Smooth muscle cell (in vitro differentiated cells): ENCODE measurements around the gene NOTUM. TPM values are rescaled to one million over a fixed set of nuclear protein-coding genes. Genes with fewer than 3 reads are reported as not detected.
A peak's percentile ranks its signal among the peaks of the same experiment; 100 is the strongest.

Experiments
- DNase-seq: peaks from one replicate; lab custom pipeline; 2025; ENCODE audit not compliant: unreplicated experiment; lab: John Stamatoyannopoulos, UW
- H2AFZ ChIP-seq: fragments of 200-600 bp; sonication (generic); 2 replicates; pipeline ENCODE4 v1.6.0; 2016; ENCODE audit warnings: antibody characterized with exemption, low read depth, mild to moderate bottlenecking
- H3F3A ChIP-seq: fragments of 200-600 bp; sonication (generic); 2 replicates; pipeline ENCODE4 v1.6.0; 2017; ENCODE audit warnings: antibody characterized with exemption, low read depth
- H3K27ac ChIP-seq: fragments of 200-600 bp; sonication (generic); 2 replicates; pipeline ENCODE4 v1.5.1; 2016; ENCODE audit warnings: low read depth, mild to moderate bottlenecking
- H3K27me3 ChIP-seq: fragments of 200-600 bp; sonication (generic); 2 replicates; pipeline ENCODE4 v1.6.1; 2016; ENCODE audit warnings: low read depth, mild to moderate bottlenecking
- H3K36me3 ChIP-seq: fragments of 200-600 bp; sonication (generic); 2 replicates; pipeline ENCODE4 v1.5.1; 2016; ENCODE audit warnings: low read depth
- H3K4me1 ChIP-seq: fragments of 200-600 bp; sonication (generic); 2 replicates; pipeline ENCODE4 v1.5.1; 2016; ENCODE audit warnings: low read depth
- H3K4me2 ChIP-seq: fragments of 200-600 bp; sonication (generic); 2 replicates; pipeline ENCODE4 v1.6.0; 2016; ENCODE audit warnings: mild to moderate bottlenecking
- H3K4me3 ChIP-seq: fragments of 200-600 bp; sonication (generic); 2 replicates; pipeline ENCODE4 v1.5.1; 2016; ENCODE audit warnings: mild to moderate bottlenecking
- H3K79me2 ChIP-seq: fragments of 200-600 bp; sonication (generic); 2 replicates; pipeline ENCODE4 v1.6.0; 2016; ENCODE audit warnings: low read depth, mild to moderate bottlenecking
- H3K9ac ChIP-seq: fragments of 200-600 bp; sonication (generic); 2 replicates; pipeline ENCODE4 v1.6.0; 2016; ENCODE audit warnings: low read depth
- H3K9me3 ChIP-seq: fragments of 200-600 bp; sonication (generic); replicated peaks from 2 replicates; pipeline ENCODE4 v1.5.1; 2016; ENCODE audit warnings: low read depth
- H4K20me1 ChIP-seq: fragments of 200-600 bp; sonication (generic); 2 replicates; pipeline ENCODE4 v1.6.0; 2016; ENCODE audit warnings: low read depth
- CTCF ChIP-seq: fragments of 200-600 bp; sonication (generic); IDR thresholded peaks from 2 replicates; pipeline ENCODE4 v1.5.1; 2017; ENCODE audit warnings: borderline replicate concordance, mild to moderate bottlenecking, antibody characterized with exemption; ENCODE audit not compliant: insufficient read depth, poor library complexity, severe bottlenecking
- whole genome bisulfite sequencing: methylation state at CpG from one replicate; pipeline ENCODE4 v1.1.7; 2016; ENCODE audit warnings: low lambda C conversion rate; 5-methylcytosine and 5-hydroxymethylcytosine counted together
- polyA plus RNA-seq: library from polyadenylated mRNA; unstranded; fragments of >200 nt; fragmentation: Nextera tagmentation; extraction: Ambion mirVana; gene quantifications from 2 replicates; pipeline ENCODE4 v1.2.1, GENCODE V29; 2016
- total RNA-seq: library from RNA; depleted of rRNA; stranded (reverse); fragments of >200 nt; gene quantifications from 2 replicates; pipeline ENCODE4 v1.2.3, GENCODE V29; 2014

NOTUM gene
- total and polyA plus RNA-seq, 2 experiments from 2014 or later, result 0.90 to 2.9 TPM

GRCh38 chr17:81973432-81973831, 12.4 kb upstream of the NOTUM start:
- H3F3A ChIP-seq, result no peaks in the 10 kb centered on the region
- H3K4me1 ChIP-seq, result peaks cover 6% of the 10 kb centered on the region
- H2AFZ ChIP-seq, result no peak overlapping the region
- DNase-seq, result no peak
- no peaks in the 10 kb centered on the region for H3K27me3 ChIP-seq
- no peak overlapping the region for H3K4me3 ChIP-seq
- no peak overlapping the region for H3K4me2 ChIP-seq
- peaks cover 6% of the 10 kb centered on the region for H3K79me2 ChIP-seq
- H3K27ac ChIP-seq, result no peak overlapping the region
- no peaks in the 10 kb centered on the region for H3K36me3 ChIP-seq
- no peak overlapping the region for H3K9ac ChIP-seq
- no peak for TF ChIP-seq CTCF
- H3K9me3 ChIP-seq, result no peaks in the 10 kb centered on the region
- H4K20me1 ChIP-seq, result no peaks in the 10 kb centered on the region

GRCh38 chr17:81968850-81969812, 8.1 kb upstream of the NOTUM start:
- H3K9ac ChIP-seq, result no peak overlapping the region
- H3K27me3 ChIP-seq, result no peaks in the 10 kb centered on the region
- no peak for TF ChIP-seq CTCF
- H3K9me3 ChIP-seq, result no peaks in the 10 kb centered on the region
- H3K36me3 ChIP-seq, result no peaks in the 10 kb centered on the region
- H3K79me2 ChIP-seq, result no peaks in the 10 kb centered on the region
- H2AFZ ChIP-seq, result no peak overlapping the region
- H3K4me3 ChIP-seq, result no peak overlapping the region
- H4K20me1 ChIP-seq, result no peaks in the 10 kb centered on the region
- no peak overlapping the region for H3K27ac ChIP-seq
- H3F3A ChIP-seq, result peaks cover 11% of the 10 kb centered on the region
- peaks cover 16% of the 10 kb centered on the region for H3K4me1 ChIP-seq
- H3K4me2 ChIP-seq, result no peak overlapping the region
- WGBS, result 91% methylated on average over 12 of the region's 12 CpGs
- DNase-seq, result no peak

GRCh38 chr17:81968396-81968745, 7.4 kb upstream of the NOTUM start:
- H3K9ac ChIP-seq, result no peak overlapping the region
- DNase-seq, result no peak
- no peaks in the 10 kb centered on the region for H3K27me3 ChIP-seq
- peaks cover 16% of the 10 kb centered on the region for H3K4me1 ChIP-seq
- no peaks in the 10 kb centered on the region for H3K79me2 ChIP-seq
- no peaks in the 10 kb centered on the region for H3K9me3 ChIP-seq
- no peaks in the 10 kb centered on the region for H4K20me1 ChIP-seq
- H3K4me3 ChIP-seq, result no peak overlapping the region
- TF ChIP-seq CTCF, result no peak
- peaks cover 11% of the 10 kb centered on the region for H3F3A ChIP-seq
- H2AFZ ChIP-seq, result peak overlapping the region; percentile 5
- WGBS, result 75% methylated on average over 7 of the region's 7 CpGs
- peak overlapping the region; percentile 26 for H3K4me2 ChIP-seq
- no peaks in the 10 kb centered on the region for H3K36me3 ChIP-seq
- H3K27ac ChIP-seq, result no peak overlapping the region
